Glutamatergic neuron (in vitro differentiated cells): ENCODE measurements around the gene CYP4F2. TPM values are rescaled to one million over a fixed set of nuclear protein-coding genes. Genes with fewer than 3 reads are reported as not detected.

Source experiments
- DNase-seq: peaks from one replicate; pipeline ENCODE4 v3.0.0; 2022
- H3K27ac Mint-ChIP-seq: one replicate; pipeline ENCODE4 v1.8.0; 2020; ENCODE audit warnings: mild to moderate bottlenecking, mixed read lengths, inconsistent platforms; ENCODE audit not compliant: unreplicated experiment
- H3K27me3 Mint-ChIP-seq: one replicate; pipeline ENCODE4 v1.8.0; 2020; ENCODE audit warnings: mild to moderate bottlenecking, moderate library complexity, mixed read lengths, inconsistent platforms; ENCODE audit not compliant: unreplicated experiment
- H3K36me3 Mint-ChIP-seq: one replicate; pipeline ENCODE4 v1.8.0; 2020; ENCODE audit warnings: mild to moderate bottlenecking, mixed read lengths, inconsistent platforms; ENCODE audit not compliant: unreplicated experiment
- H3K4me1 Mint-ChIP-seq: one replicate; pipeline ENCODE4 v1.8.0; 2020; ENCODE audit warnings: mild to moderate bottlenecking, low read depth, mixed read lengths, inconsistent platforms; ENCODE audit not compliant: unreplicated experiment
- H3K4me3 Mint-ChIP-seq: one replicate; pipeline ENCODE4 v1.8.0; 2020; ENCODE audit warnings: mild to moderate bottlenecking, mixed read lengths, inconsistent platforms; ENCODE audit not compliant: unreplicated experiment
- H3K9me3 Mint-ChIP-seq: one replicate; pipeline ENCODE4 v1.8.0; 2020; ENCODE audit warnings: mild to moderate bottlenecking, moderate library complexity, mixed read lengths, inconsistent platforms; ENCODE audit not compliant: unreplicated experiment
- CTCF ChIP-seq: fragments of 200-600 bp; sonication (generic); IDR thresholded peaks from one replicate; pipeline ENCODE4 v1.5.0; 2021; ENCODE audit not compliant: partially characterized antibody, unreplicated experiment
- long read RNA-seq: library from polyadenylated mRNA; unstranded; transcript quantifications from one replicate; pipeline ENCODE4 v2.0.0, GENCODE V29; 2020; ENCODE audit not compliant: unreplicated experiment
- total RNA-seq: library from RNA; stranded (reverse); fragmentation: NEBNext Ultra II Directional; extraction: Animal tissue kit (Norgen Biotek cat#: 25700); gene quantifications from one replicate; pipeline ENCODE4 v1.2.1, GENCODE V29; 2021; ENCODE audit not compliant: unreplicated experiment

CYP4F2 gene, protein sequence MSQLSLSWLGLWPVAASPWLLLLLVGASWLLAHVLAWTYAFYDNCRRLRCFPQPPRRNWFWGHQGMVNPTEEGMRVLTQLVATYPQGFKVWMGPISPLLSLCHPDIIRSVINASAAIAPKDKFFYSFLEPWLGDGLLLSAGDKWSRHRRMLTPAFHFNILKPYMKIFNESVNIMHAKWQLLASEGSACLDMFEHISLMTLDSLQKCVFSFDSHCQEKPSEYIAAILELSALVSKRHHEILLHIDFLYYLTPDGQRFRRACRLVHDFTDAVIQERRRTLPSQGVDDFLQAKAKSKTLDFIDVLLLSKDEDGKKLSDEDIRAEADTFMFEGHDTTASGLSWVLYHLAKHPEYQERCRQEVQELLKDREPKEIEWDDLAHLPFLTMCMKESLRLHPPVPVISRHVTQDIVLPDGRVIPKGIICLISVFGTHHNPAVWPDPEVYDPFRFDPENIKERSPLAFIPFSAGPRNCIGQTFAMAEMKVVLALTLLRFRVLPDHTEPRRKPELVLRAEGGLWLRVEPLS
- total RNA-seq: not detected
- long read RNA-seq: 0 reads

DNA sequence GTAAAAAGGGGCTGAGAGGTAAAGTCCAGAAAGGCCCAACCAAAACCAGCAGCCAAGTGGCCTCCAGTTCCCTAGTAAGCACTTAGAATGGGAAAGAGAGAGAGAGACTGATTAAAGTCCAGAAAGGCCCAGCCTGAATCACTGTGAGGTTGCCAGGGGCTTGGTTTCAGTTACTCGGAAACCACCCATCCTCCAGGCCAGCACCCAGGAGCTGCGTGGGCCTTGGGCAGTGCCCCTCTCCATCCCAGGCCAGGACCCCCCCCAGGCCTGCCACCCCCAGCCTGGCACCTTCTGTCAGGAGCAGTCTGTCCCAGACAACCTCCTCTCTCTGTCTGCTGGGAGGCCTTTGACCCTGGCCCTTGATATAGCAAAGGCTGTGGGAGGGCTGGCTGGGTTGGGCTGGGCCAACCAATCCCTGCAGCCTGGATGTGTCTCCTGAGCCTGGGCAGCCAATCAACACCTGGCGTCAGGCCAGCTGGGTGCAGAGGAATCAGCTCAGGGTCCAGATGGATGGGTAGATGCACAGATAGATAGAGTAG lies at the start of gene CYP4F2:
TSS of gene CYP4F2 (minus strand) at position 337 of the 539 bp plus-strand sequence. CDS start 463 bp downstream, outside the sequence.
- H3K27me3 Mint-ChIP-seq: peaks cover 7% of the 10 kb centered on the region
- no peak within 1 kb of the TSS for H3K4me3 Mint-ChIP-seq
- H3K4me1 Mint-ChIP-seq: no peaks in the 10 kb centered on the region
- TF ChIP-seq CTCF: no peak
- DNase-seq: no peak
- no peak within 1 kb of the TSS for H3K27ac Mint-ChIP-seq
- H3K9me3 Mint-ChIP-seq: peaks cover 8% of the 10 kb centered on the region
- peaks cover 13% of the 10 kb centered on the region for H3K36me3 Mint-ChIP-seq

GRCh38 chr19:15945301-15945700 lies 47.4 kb upstream of the CYP4F2 start:
- Mint-ChIP-seq H3K4me3 (no peak overlapping the region), H3K36me3 (peaks cover 6% of the 10 kb centered on the region), H3K9me3 (peaks cover 11% of the 10 kb centered on the region), H3K4me1 (no peaks in the 10 kb centered on the region), H3K27ac (no peak overlapping the region), H3K27me3 (peaks cover 2% of the 10 kb centered on the region)
- no peak for TF ChIP-seq CTCF
- no peak for DNase-seq

- no peak overlapping the region for H3K4me3 Mint-ChIP-seq
- no peak for DNase-seq
- peaks cover 6% of the 10 kb centered on the region for H3K36me3 Mint-ChIP-seq
- H3K9me3 Mint-ChIP-seq: peaks cover 14% of the 10 kb centered on the region
- peaks cover 3% of the 10 kb centered on the region for H3K27me3 Mint-ChIP-seq
- no peak for TF ChIP-seq CTCF
- H3K4me1 Mint-ChIP-seq: no peaks in the 10 kb centered on the region
- H3K27ac Mint-ChIP-seq: no peak overlapping the region
Observed at GRCh38 chr19:15944401-15944800, 46.5 kb upstream of the CYP4F2 start.

- H3K27me3 Mint-ChIP-seq: peaks cover 4% of the 10 kb centered on the region
- no peak overlapping the region for H3K4me3 Mint-ChIP-seq
- TF ChIP-seq CTCF: no peak
- H3K9me3 Mint-ChIP-seq: peaks cover 15% of the 10 kb centered on the region
- H3K36me3 Mint-ChIP-seq: no peaks in the 10 kb centered on the region
- H3K27ac Mint-ChIP-seq: no peak overlapping the region
- H3K4me1 Mint-ChIP-seq: no peaks in the 10 kb centered on the region
- no peak for DNase-seq
Observed at GRCh38 chr19:15937771-15938170, 39.9 kb upstream of the CYP4F2 start.

DNA sequence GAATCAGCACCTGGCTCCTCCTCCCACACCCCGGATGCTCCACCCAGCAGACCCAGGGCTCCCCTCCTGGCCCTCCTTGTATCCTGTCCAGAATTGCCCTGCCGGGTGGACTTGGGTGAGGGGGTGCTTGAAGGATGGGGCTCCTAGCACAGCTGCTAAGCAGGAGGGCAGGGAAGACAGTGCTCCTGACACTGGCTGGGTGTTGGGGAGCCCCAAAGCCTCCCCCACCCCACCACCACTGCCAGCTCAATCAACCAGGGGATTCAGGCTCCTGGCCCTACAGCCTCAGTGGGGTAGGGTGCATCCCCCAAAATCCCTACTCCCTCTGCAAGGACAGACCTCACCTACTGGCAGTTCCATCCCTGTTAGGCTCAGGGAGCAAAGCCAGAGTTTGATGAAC lies 39.1 kb upstream of the CYP4F2 start:
- no peak for DNase-seq
- no peak overlapping the region for H3K27ac Mint-ChIP-seq
- no peaks in the 10 kb centered on the region for H3K4me1 Mint-ChIP-seq
- H3K4me3 Mint-ChIP-seq: no peak overlapping the region
- peaks cover 3% of the 10 kb centered on the region for H3K27me3 Mint-ChIP-seq
- H3K36me3 Mint-ChIP-seq: no peaks in the 10 kb centered on the region
- peaks cover 15% of the 10 kb centered on the region for H3K9me3 Mint-ChIP-seq
- TF ChIP-seq CTCF: no peak
